HG03439 (cell line): ENCODE data around the gene PSME3IP1.
"Not testable (repeated sequence)": the region's sequence is repeated elsewhere in the genome, so short reads cannot be mapped to it uniquely, and the experiment has no call there.

Experiments
- ATAC-seq: cut with Tn5 transposase; IDR thresholded peaks from one replicate; pipeline ENCODE4 v1.9.1; 2021; ENCODE audit warnings: mild to moderate bottlenecking, moderate library complexity; ENCODE audit not compliant: unreplicated experiment

The PSME3IP1 gene

DNA sequence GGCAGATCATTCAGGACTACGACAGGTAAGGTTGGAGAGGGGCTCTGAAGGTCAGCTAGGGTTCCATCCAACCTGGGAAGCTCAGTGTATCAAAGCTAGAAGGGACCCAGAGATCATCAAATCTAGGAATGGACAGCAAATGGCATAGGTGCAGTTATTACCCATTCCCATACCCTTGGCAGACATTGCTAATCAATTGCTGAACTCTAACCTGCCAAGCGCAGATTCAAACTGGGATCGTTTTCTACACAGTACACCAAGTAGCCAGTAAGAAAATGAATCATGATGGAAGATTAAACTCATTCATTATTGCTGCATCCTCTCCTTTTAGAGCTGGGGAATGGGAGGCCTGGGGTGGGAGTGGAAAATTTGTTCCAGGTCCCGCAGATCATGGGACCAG is 59.9 kb downstream of the PSME3IP1 start:
- ATAC-seq, result no peak

- ATAC-seq, result no peak
These were observed 60.5 kb downstream of the PSME3IP1 start for GRCh38 chr16:57125376-57125775.

DNA sequence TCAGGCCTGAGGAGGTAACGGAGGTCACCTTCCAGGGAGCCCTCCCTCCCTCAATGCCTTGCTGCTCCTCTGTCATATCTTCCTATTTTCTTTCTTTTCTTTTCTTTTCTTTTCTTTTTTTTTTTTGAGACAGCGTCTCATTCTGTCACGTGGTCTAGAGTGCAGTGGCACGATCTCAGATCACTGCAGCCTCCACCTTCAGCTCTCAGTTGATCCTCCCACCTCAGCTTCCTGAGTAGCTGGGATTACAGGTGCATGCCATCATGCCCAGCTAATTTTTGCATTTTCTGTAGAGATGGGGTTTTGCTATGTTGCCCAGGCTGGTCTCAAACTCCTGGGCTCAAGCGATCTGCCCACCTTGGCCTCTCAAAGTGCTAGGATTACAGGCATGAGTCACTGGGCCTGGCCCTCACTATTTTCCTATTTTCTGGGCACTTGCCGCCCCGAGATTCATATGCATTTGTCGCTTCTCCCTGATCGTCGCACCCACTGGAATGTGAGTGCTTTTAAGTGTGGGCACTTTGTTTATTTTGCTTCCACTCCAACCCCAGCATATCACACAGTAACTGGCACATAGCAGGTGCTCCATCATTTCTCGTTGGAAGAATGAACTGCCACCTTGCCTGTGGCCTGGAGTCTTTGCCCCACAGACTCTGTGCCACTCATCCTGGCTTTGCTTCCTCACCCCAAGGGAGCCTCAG is 61.7 kb downstream of the PSME3IP1 start:
- ATAC-seq, result no peak

DNA sequence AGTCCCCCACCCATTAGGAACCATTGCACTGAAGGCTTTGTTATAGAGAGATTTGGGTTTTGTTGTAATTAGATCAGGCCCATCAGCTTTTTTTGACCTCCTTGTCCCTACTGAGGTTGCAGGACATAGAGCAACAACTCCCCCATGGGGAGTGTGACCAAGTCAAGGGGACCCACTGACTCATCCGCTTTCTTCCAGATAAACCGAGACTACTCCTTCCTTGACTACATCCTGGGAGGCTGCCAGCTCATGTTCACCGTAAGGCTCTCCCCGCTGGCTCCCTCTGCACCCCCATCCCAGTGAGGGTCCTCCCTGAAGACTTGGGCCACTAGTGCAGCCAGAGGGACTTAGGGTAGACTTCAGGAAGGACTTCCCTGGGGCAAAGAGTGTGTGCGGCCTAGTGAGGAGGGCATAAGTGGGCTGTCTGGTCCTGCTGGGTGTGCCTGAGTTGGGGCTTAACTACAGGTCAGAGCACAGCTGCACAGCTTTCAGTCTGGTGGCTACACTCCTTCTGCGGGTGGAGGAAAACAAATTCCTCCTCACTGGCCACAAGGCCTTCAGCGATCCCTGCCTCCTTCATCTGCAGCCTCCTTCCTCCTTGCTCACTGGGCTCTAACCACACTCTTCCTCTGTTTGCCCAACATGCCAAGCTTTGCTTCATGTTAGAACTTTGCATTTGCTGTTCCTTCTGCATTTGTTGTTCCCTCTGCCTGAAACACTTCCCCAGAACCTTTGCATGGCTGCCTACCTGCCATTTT is 62.4 kb downstream of the PSME3IP1 start:
- ATAC-seq, result no peak

GRCh38 chr16:57118461-57119084 is 67.3 kb downstream of the PSME3IP1 start:
- ATAC-seq, result no peak

GRCh38 chr16:57115514-57116182 is 70.2 kb downstream of the PSME3IP1 start:
- no peak for ATAC-seq

DNA sequence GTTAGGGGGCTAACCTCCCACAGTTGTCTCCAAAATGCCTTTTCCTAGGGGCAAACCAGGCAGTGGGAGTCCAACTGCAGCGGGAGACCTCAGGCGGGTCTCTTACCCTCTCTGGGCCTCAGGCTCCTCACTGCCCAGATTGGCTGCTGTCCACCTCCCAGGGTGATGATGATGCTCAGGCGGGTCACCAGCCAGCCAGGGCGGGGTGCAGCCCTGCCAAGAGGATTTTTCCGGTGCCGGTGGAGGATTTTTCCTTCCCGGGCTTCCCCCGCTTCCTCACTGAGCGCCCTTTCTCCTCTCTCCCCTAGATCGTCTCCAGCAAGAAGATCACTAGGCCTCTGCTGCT is 70.7 kb downstream of the PSME3IP1 start:
- no peak for ATAC-seq

DNA sequence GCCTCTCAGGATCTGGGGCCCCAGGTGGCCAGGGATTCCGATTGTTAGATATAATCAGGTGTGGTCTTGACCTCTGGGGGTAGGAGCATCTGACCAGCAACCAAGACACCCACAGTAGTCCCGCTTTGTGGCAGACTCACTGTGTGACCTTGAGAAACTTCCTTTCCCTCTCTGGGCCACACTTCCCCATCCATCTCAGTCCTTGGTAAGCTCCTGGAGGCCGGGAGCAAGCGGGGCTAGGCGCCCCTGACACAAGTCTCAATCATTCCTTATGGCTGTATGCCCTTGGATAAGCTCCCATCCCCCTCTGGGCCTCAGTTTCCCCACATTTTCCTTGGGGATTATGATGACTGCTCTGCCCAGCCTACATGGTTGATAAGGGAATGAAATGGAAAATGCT is 72.2 kb downstream of the PSME3IP1 start:
- no peak for ATAC-seq

DNA sequence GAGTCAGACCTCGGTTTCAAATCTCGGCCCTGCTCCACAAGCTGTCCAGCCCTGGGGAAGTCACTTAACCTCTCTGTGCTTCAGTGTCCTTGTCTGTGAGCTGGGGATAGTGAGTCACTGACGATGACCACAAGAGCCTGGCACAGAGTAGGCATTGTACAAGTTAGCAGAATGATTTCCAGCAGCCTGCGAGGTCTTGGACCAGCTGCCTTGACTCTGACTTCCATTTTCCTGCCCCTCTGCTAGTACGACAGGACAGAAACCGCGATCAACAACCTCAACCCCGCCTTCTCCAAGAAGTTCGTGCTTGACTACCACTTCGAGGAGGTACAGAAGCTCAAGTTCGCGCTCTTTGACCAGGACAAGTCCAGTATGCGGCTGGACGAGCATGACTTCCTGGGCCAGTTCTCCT is 72.8 kb downstream of the PSME3IP1 start:
- ATAC-seq, result no peak

- no peak for ATAC-seq
These were observed 73.3 kb downstream of the PSME3IP1 start for GRCh38 chr16:57112403-57113041.

GRCh38 chr16:57111420-57111819 is 74.4 kb downstream of the PSME3IP1 start:
- ATAC-seq, result no peak

DNA sequence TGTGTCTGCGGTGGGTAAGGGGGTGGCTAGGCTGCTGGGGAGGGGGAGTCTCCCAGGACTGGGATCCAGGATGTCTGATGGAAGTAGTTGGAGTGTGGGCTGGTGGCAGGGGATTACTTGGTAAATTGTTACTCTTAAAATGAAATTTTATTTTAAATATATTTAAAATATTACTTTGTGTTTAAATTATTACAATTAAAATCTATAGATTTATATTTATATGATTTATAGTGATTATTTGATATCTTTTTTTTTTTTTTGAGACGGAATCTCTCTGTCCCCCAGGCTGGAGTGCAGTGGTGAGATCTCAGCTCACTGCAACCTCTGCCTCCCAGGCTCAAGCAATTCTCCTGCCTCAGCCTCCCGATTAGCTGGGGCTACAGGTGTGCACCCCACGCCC is 74.9 kb downstream of the PSME3IP1 start:
- ATAC-seq, result no peak

DNA sequence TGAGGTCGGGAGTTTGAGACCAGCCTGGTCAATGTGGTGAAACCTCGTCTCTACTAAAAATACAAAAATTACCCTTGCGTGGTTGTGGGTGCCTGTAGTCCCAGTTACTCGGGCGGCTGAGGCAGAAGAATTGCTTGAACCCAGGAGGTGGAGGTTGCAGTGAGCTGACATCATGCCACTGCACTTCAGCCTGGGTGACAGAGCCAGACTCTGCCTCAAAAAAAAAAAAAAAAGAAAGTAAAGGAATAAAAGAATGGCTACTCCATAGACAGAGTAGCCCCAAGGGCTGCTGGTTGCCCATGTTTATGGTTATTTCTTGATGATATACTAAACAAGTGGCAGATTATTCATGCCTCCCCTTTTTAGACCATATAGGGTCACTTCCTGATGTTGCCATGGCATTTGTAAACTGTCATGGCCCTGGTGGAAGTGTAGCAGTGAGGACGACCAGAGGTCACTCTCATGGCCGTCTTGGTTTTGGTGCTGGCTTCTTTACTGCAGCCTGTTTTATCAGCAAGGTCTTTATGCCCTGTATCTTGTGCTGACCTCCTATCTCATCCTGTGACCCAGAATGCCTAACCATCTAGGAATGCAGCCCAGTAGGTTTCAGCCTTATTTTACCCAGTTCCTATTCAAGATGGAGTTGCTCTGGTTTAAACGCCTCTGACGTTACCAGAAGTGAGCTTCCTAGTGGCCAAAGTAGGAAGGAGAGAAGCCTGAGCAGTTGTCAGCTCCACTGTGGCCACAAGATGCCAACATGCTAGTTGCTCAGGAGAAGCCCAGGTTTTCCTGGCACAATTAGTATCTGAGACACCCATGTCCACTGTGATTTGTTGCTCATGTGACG is 76.4 kb downstream of the PSME3IP1 start:
- ATAC-seq, result not testable (repeated sequence)

GRCh38 chr16:57108432-57108831 is 77.4 kb downstream of the PSME3IP1 start:
- ATAC-seq, result no peak

- ATAC-seq, result no peak
These were observed 78.4 kb downstream of the PSME3IP1 start for GRCh38 chr16:57107321-57107922.

- no peak for ATAC-seq
These were observed 79.1 kb downstream of the PSME3IP1 start for GRCh38 chr16:57106767-57107166.

DNA sequence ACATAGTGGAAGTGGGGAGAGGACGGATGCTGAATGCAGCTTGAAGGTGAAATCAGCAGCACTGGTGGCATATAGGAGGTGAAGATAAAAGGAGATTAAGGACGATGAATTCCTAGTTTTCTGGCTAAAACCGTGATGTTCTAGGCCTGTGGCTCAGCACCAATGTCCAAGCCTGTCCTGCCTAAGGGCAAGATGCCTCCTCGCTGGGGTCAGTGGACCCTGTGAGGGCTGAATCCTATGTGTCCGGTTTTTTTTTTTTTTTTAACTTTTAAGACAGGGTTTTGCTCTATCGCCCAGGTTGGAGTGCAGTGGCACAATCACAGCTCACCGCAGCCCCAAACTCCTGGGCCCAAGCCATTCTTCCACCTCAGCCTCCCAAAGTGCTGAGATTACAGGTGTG is 80.7 kb downstream of the PSME3IP1 start:
- no peak for ATAC-seq

DNA sequence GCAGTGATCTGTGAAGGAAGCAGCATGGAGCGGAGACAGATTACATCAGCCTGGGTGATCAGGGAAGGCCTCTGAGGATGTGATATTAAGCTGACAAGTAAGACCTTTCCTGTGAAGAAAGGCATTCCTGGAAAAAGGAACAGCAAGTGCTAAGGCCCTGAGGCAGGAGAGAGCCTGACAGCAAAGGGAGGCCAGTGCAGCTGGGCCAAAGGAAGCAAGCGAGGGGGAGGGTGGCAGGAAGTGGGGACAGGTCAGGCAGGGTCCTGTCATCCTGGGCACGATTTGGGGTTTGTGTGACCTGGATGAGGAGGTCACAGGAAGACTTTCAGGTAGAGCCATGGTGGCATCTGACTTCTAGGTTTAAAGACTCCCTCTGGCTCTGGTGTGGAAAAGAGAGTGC is 81.1 kb downstream of the PSME3IP1 start:
- ATAC-seq, result no peak

DNA sequence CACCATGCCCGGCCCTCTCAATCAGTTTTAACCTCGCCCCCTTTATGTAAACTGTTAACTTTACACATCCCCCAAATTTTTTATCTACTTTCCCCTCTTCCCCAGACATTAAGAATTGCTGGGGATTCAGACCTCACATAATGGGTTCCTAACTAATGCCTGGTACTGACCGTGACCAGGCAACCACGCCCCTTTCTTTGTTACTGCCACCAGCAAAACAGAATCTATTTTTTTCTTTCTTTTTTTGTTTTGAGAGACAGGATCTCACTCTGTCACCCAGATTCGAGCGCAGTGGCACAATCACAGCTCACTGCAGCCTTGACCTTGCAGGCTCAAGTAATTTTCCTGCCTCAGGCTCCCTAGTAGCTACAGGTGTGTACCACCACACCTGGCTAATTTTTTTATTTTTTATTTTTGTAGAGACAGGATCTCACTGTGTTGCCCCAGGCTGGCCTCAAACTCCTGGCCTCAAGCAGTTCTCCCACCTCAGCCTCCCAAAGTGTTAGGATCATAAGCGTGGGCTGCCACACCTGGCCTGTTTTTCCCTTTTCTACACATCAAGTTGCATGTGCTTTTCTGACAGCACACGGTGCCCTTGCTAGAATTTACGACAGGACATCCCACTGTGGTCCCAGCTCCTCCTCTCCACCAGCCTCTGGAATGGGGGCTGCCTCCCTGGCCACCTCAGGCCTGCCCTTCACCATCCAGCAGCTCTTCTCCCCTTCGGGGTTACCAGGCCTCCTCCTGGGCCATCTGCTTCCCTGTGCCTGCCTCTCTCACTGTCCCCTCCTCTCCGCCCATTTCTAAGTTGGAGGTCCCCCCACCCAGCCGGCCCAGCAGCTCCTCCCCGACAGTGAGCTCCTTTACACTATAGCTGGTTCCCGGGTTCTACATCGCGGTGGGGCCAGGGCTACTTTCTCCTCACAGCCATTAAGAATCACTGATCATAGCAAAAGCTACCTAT is 82.7 kb downstream of the PSME3IP1 start:
- ATAC-seq, result no peak
